ENCODE results near the gene HDGFL3. TPM values are rescaled to one million over a fixed set of nuclear protein-coding genes. Genes with fewer than 3 reads are reported as not detected.

Gene HDGFL3
- total RNA-seq, 1 donor from 2014 or later: 66.9 TPM

DNA sequence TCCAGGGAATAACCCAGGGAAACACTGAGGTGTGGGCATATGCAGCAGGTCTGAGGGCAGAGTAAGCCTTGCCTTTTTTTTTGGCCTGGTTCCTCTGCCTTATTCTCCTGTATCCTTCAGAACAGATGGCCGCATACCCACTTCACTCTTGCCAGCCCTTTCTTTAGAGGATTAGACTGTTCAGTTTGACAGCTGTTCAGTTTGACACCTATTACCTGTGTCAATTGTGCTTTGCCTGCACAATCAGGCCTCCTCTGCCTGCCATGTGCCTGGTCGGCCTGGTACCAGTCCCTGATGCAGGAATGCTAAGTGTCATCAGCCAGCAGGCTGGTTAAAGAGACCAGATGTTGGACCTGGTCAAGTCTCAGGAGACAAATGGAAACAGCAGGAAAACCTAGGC is 77.8 kb downstream of the HDGFL3 start:
- DNase-seq (ENCODE audit: low read depth in 2 of 2): no peak

DNA sequence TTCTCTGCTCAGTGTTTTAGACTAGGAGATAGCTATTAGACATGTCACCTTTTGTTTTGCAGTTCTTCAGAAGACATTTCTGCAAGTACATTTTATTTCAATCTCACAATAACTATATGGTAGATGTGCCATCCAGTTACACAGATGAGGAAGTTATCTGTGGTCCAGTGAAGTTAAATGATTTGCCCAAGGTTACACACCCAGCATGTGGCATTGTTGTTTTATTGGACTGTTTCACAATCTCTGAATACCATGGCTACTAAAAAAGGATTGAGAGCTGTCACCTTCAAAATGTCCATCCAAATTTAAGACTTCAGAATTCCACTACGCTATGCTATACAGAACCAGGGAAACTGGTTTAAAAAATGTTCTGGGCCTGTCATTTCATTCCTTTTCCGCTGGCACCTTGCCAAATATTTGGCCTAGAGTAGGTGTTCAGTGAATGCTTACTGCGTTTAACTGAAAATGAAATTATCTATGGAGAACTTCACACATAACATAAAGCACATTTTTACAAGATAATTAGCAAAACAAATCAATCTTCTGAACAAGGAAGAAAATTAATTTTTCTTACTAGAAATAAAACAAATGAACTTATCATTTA is 80.0 kb downstream of the HDGFL3 start:
- DNase-seq (ENCODE audit: low read depth in 2 of 2): peak in 1 of 2 donors; percentile 64

- no peak for DNase-seq (ENCODE audit: low read depth in 2 of 2)
These were observed 84.1 kb downstream of the HDGFL3 start for GRCh38 chr15:83123529-83123928.

DNA sequence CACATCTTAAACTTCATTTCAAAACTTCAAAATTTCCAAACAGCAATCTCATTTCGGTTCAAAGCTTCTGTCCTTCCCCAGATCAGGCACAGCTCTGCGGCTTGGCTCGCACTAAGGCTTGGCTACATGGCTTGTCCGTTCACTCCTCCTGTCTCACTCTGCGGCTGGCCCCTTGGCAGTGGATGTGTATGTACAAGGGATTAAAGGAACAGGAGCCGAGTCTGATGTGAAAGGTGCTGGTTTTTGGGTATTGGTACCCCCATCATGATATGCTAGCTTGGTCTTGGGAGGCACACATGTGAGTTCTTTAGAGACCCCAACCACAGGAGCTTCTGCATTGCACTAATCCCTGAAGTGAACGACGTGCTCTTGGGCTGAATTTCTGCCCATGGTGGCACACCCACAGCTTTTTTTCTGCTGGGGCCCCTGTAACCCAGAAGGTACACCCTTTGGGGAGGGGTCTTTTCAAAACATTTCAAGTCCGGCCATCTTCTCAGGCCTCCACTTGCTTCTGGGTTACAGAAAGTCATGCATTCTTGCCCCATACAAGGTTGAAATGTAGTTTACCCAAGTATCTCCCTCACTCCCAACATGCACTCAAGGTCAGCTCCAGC is 87.5 kb downstream of the HDGFL3 start:
- no peak for DNase-seq (ENCODE audit: low read depth in 2 of 2)

- no peak for DNase-seq (ENCODE audit: low read depth in 2 of 2)
These were observed 88.7 kb downstream of the HDGFL3 start for GRCh38 chr15:83118968-83119367.

DNA sequence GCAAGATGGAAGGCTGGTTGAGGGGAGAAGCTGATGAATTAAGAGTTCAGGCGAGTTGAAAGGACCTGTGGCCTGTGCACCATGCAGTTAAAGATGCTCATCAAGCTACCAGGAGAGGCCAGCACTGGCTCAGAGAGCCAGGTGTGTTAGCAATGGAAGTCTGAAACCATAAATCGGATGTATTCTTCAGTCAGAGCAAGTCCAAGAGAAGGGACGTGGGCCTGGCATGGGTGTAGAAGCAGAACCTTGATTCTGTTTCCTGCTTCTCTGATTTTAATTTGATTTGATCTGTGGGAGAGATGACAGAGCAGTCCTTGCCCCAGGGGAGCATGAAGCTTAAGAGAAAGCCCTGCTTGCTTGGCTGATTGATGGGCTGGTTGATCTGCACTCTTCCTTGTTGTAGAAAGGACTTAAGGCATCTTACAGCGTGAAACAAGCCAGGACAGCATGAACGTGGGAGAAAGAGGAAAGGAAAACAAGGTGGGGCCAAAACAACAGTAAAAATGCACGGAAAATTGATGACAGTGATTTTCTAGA is 89.3 kb downstream of the HDGFL3 start:
- DNase-seq (ENCODE audit: low read depth in 2 of 2): no peak

DNA sequence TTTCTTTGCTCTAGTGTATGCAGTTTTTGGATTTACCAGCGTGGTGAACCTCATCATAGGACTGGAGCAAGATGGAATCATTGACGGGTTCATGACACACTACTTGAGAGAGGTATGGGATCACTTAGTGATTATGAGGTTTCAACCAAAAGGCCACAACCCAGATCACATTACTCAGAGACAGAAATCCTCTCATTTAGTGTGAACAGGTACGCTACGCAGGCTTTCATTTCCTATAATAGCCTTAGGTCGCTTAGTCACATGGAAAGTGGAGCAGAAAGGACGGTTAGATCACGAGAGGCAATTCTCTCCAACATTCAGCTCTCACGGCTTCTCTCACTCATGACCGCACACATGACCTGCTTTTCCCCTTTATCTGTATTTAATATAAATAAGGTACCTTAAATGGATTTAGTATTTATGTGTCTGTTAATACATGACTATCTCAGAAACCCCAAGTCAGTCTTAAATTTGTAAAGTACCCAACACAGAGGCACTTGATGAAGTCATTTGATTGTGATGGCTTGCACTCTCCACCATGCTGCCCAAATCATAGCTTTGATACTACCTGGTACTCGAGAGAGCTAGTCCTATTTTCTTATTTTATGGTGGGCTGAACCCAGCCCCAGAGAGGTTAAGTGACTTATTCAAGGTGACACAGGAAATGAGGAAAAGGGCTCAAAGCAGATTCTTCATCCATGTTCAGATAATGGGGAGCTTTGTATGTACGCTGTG is 91.6 kb downstream of the HDGFL3 start:
- DNase-seq (ENCODE audit: low read depth in 2 of 2): no peak

DNA sequence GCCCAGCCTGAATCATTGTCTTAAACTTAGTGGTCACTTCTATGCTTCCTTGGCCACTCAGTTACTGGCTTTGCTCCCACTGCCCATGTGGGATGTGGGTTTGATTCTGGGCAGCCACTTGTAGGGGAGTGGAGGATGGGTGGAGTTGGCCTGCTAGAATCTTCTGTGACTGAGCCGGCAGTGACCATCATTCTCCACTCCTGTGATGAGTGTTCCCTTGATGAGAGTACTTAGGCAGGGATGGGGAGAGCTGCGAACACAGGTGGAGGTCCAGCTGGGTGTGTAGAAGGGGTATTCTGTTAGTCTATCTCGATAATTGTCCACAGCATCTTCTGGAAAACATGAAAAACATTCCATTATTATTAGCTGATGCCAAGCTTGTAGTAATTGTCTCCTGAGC is 92.2 kb downstream of the HDGFL3 start:
- DNase-seq (ENCODE audit: low read depth in 2 of 2): no peak

DNA sequence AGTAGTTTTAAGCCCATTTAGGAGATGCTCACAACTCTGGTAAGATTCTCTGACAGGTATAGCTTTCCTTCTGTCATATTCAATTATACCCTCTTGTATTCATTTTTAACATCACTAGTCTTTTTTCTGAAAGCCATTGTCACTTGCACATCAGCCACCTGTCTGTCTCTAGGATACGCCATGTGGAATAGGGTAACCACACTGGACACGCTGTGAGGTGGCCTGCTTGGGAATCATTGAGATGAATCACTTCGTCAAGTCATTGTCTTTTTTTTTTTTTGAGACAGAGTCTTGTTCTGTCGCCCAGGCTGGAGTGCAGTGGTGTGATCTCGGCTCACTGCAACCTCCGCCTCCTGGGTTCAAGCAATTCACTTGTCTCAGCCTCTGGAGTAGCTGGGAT is 92.8 kb downstream of the HDGFL3 start:
- no peak for DNase-seq (ENCODE audit: low read depth in 2 of 2)

- peak; percentile 35 to 69 for DNase-seq (ENCODE audit: low read depth in 2 of 2)
These were observed 93.5 kb downstream of the HDGFL3 start for GRCh38 chr15:83113881-83114674.

GRCh38 chr15:83112956-83113299 is 94.7 kb downstream of the HDGFL3 start:
- no peak for DNase-seq (ENCODE audit: low read depth in 2 of 2)

DNA sequence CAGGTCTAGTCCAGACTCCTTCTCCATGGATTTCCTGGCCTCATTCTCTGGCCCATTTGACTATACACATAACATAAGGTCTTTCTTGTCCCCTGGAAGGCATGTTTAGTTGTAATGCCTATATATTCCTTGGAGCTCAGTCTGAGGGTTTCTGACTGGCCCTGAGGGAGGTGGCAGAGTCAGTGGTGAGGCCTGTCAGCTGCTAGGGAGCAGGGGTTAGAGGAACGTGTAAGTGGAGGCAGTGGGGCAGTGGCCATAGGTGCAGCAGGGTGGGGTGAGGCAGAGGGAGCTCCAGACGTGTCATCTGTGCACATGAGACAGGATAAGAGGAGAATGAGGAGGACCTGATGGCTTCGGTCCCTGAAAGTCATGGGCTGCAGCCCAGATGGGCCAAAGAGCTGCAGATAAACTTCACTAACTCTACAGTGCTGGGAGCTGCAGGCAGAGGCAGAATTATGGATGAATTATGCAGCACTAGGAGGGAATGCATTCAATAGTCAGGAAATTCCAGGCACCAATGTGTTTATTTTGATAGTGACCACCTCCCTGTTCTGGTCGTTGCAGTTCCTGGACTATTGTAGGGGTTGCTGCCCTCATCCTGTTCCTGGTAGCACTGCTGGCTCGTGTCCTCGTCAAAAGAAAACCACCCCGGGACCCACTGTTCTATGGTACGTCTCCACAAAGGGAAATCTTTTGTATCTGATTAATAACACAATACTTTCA is 95.2 kb downstream of the HDGFL3 start:
- DNase-seq (ENCODE audit: low read depth in 2 of 2): peak; percentile 93 to 94

GRCh38 chr15:83111149-83111548 is 96.5 kb downstream of the HDGFL3 start:
- no peak for DNase-seq (ENCODE audit: low read depth in 2 of 2)

GRCh38 chr15:83110381-83110780 is 97.2 kb downstream of the HDGFL3 start:
- peak; percentile 33 to 81 for DNase-seq (ENCODE audit: low read depth in 2 of 2)

DNA sequence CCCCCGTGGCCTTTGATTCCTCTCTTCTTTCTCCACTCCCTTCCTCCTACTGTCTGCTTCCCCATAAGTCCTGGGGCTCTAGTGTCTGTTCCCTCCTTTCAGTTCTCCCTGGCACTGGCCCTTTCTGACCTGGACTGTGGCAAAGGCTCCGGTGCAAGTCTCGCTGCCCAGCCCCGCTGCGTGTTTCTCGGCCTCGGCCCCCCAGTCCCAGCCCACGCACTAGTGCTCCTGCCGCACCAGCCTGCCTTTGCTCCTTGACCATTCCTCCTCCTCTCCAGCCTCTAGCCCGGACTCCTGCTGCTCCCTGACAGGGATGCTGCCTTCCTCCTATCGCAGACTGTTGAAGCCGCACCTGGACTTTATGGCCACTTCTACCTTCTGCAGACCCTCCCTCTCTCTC is 98.1 kb downstream of the HDGFL3 start:
- DNase-seq (ENCODE audit: low read depth in 2 of 2): no peak

GRCh38 chr15:83108266-83109219 is 99.1 kb downstream of the HDGFL3 start:
- DNase-seq (ENCODE audit: low read depth in 2 of 2): peak; percentile 76 to 93

- DNase-seq (ENCODE audit: low read depth in 2 of 2): no peak
These were observed 99.8 kb downstream of the HDGFL3 start for GRCh38 chr15:83107841-83108181.

DNA sequence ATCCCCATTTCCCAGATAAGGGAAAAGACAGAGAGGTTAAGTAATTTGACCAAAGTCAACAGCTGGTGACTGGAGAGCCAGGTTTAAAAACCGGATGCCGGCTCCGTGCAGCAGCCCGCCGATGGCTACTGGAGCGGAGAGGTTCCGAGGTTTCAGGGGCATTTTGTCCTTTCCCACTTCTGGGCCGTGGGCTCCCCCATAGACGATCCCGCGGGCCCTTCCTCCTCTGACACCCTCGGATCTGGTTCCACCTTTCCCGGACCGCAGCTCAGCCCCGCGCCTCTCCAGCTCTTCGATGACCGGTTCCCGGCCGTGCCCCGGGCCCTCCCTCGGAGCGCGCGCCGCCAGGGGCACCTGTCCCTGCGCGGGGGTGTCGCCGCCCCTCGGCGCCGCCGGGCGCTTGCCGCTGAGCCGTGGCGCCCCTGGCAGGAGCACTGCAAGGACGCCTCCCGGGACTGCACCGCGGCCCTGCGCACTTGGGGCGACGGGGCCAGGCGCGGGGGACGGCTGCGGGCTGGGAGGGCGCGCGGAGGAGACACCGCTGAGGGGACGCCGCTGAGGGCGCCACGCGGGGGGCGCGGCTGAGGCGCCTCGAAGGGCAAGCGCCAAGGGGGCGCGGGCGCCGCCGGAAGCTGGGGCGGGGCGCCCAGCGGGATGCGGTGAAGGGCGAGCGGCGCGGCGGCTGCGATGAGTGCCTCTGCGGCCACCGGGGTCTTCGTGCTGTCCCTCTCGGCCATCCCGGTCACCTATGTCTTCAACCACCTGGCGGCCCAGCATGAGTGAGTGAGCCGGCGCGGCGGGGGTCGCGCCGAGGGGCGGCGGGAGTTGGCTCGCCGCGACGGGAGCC is 100.4 kb downstream of the HDGFL3 start, which contains the start of gene TM6SF1:
TSS of gene TM6SF1 (plus strand) at position 652 of the 847 bp plus-strand sequence. CDS start at position 688, 36 bp downstream.
- peak; percentile 46 to 61 for DNase-seq (ENCODE audit: low read depth in 2 of 2)

- no peak for DNase-seq (ENCODE audit: low read depth in 2 of 2)
These were observed 102.2 kb downstream of the HDGFL3 start for GRCh38 chr15:83105440-83105839.
